Measurements from ENCODE around the gene PTH1R. TPM values are rescaled to one million over a fixed set of nuclear protein-coding genes. Genes with fewer than 3 reads are reported as not detected.

The PTH1R gene
- total RNA-seq, 1 experiment from 2014 or later = not detected

DNA sequence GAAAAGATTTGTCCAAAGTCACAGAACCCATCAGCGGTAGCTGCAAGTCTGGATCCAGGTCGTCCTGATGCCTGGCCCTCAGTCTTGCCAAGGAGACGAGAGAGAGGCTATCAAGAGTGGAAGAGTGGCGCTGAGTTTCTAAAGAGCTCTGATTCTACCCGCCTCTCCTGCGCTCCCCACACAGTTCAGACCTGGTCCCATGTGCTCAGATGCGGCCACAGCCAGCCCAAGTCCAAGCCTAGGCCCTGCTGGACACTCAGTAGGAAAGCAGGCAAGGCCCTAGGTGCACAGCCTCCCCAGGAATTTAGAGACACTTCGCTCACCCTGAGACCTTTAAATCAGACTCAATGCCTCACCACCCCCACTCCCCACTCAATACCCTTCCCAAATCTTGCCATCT, 66.7 kb downstream of the PTH1R start:
- peak; percentile 40 for DNase-seq (ENCODE audit: low spot score)

DNA sequence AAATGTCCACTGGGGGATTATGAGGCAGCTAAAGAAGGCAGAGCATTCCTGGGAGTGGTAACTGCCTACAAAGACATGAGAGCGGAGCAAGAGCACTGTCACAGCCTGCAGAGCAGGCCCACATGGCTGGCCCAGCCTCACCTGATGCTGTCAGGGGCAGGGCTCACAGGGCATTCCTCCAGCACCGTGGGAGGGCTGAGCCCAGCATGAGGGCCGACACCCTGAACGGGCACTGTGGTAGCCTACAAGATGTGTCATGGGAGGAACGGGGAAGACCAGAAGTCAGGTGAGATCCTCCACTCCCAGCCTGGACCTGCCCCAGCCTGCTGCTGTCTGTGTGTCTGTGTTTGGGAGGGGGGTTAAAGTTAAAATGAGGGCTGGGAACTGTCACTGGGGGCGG, 68.9 kb downstream of the PTH1R start:
- peak; percentile 26 for DNase-seq (ENCODE audit: low spot score)

DNA sequence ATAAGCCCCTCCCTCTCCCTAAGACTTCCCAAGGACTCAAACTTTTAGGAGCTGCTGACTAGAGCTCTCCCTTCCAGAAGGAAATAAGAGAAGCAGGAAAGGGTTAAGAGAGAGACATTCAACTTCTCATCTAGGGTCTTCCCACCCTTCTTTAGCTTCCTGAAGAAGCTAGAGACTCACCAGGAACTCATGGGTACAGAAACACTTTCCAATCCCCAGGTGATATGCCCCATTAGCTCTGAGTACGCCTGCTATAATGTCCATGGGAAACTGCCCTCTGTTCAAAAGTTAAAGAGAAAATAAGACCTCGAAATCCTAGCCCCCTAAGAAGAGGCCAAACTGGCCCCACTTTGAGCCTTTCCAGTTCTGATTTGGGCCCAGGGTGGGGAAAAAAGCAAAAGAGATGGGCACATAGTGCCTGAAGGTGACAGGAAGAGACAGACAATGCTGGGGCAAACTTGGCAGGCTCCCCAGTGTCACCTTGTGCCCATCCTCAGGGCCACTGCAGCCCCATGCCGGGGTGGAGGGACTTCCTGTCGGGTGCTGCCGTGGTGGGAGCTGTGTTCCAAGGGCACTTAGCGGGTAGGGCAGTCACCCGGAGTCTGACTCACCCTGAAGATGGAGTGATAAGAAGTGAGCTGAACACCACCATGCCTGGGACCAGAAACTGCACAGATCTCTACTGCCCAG, 69.5 kb downstream of the PTH1R start:
- DNase-seq (ENCODE audit: low spot score) = peak; percentile 34

DNA sequence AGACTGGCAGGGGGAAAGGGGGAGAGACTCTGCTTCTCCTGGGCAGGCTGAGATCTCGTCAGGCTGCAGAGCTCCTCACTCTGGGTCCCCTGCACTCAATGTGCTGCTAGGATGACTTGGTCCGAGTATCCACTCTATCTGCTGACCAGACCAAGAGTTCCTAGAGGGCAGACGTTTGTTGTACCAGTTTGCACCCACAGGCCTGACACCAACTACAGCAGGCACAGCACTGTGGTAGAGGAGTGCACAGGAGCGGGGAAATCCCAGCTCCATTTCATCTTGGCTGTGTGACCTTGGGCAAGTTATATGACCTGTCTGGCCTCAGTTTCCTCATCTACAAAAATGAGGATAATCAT, 70.0 kb downstream of the PTH1R start:
- DNase-seq (ENCODE audit: low spot score) = no peak

DNA sequence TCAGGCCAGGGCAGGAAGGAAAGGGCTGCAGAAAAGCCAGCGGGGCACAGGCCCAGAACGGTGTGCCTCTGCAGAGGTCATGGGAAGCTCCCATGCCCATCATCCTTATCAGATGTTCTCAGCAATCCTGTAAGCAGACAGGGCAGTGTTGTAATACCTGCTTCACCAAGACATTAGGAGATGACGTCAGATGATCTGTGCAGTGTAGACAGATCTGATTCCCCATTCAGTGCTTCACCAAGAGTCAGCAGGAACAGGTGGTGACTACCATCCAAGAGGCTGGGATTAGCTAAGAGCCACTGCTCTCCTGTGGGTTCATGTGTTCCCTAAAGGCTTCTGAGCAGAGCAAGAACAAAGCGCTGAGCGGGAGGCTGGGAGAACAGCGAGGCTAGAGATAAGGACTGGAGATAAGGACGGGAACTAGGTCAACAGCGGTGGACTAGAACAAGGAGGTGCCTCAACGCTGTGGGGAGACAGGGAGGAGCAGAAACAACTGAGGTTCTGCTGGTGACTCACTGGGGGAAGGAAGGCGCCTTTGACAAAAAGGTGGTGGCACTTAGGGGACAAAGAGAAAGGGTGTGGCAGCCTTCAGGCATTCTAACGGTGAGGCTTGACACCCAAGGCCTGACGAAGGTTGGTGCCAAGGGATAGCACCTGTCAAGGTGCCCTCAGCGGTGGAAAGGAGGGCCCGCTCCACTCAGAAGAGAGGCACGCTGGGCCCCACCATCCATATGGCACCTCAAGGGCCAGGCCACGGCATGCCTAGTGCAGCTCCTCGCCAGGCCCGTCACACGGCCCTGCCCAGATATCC, 70.7 kb downstream of the PTH1R start:
- peak; percentile 76 for DNase-seq (ENCODE audit: low spot score)

DNA sequence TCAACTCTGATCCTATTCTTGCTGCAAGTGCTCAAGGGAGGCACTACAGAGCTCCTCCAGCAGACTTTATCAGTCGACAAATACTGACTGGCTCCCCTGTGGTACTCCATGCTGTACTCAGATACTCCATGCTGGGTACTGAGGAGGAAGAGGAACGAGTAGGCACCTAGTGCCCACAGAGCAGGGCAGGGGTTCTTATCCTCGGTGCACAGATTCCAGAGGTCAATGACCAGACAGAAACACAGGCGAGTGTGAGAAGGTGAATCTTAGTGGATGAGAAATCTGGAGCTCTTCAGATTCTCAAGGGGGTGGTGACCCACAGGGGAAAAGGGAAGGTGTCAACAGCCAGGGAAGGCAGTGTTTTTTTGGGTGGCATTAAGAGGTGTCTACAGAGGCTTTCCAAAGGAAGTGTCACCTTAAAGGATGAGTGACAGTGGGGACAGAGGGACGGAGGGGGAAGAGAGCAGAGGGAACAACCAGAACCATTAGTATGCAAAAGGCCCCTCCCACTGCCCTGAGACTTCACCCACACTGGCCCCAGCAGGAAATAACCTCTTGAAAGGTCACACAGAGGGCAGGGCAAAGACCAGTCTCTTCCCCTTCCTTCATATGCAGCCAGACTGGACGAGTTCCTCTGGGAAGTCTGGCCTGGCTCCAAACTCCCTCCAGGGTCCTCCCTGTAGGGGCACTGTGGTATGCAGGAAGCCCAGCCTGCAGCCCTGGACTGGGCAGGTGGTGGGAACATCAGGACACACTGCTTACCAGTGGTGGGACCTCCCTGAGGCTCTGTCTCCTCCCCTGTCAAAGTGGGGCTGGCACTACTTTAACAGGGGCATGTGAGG, 71.5 kb downstream of the PTH1R start:
- DNase-seq (ENCODE audit: low spot score) = peak; percentile 42

DNA sequence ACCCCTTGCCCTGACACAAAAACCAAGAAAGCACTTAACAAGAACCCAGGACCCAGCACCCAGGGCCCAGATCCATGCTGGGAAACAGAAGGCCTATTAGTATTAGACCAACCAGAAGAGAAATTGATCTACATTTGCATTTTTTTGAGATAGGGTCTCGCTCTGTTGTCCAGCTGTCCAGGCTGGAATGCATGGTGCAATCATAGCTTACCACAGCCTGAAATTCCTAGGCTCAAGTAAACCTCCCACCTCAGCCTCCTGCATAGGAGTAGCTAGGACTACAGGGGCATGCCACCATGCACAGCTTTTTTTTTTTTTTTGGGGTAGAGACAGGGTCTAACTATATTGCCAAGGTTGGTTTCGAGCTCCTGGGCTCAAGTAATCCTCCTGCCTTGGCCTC, 72.7 kb downstream of the PTH1R start:
- DNase-seq (ENCODE audit: low spot score) = no peak

DNA sequence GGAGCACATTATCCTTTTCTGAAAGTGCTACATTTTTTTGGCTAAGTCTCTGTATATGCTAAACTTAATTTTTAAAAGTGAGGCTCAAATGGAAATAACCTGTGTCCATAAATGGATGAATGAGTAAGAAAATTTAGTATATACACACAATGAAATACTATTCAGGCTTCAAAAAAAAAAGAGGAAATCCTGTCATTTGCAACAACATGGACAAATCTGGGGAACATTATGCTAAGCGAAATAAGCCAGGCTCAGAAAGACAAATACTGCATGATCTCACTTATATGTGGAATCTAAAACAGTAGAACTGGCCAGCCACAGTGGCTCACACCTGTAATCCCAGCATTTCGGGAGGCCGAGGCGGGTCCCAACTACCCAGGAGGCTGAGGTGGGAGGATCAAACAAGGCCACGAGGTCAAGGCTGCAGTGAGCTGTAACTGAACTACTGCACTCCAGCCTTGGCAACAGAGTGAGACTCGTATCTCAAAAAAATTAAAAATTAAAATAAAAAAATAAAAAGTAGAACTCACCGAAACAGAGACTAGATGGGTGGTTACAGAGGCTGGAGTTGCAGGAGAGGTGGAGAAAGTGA, 73.2 kb downstream of the PTH1R start:
- DNase-seq (ENCODE audit: low spot score) = no peak

DNA sequence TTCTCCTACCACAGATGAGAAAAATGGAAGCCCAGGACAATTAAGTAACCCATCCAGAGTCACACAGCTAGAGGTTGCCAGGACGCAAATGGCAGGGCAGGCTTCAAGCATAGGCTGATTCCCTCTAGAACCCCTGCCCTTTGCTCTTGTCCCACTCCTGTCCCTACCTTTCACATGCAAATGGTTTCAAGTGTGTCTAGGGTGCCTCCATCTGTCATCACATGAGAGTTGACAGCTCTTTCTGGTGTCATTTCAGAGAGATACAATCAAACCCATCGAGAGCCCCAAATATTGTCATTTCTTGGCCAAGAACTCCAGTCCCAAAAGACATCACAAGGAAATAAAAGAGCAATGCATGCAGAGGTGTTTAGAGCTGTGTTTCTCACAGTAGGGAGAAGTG, 75.3 kb downstream of the PTH1R start:
- DNase-seq (ENCODE audit: low spot score) = no peak

Small RNAs within 50 kb of the gene (small RNA-seq; reads per million reads assigned to genes)
- not detected for gene AC109583.2

Other genes with a start within 250 kb of the PTH1R start
- gene ALS2CL, start 184.0 kb upstream of the PTH1R start, total RNA-seq (2014; rRNA removed; shearing (Covaris generic)) = 13.2 and 14.9 TPM in 2 replicates
- gene TMIE, start 176.3 kb upstream of the PTH1R start, total RNA-seq (2014; rRNA removed; shearing (Covaris generic)) = 0.16 and 0.18 TPM in 2 replicates
- not detected in 2 replicates for gene PRSS50, start 159.9 kb upstream of the PTH1R start, total RNA-seq (2014; rRNA removed; shearing (Covaris generic))
- not detected in 2 replicates for gene MYL3, start 14.3 kb upstream of the PTH1R start, total RNA-seq (2014; rRNA removed; shearing (Covaris generic))
- gene CCDC12, start 99.0 kb downstream of the PTH1R start, total RNA-seq (2014; rRNA removed; shearing (Covaris generic)) = 38.2 and 39.4 TPM in 2 replicates
- gene NBEAL2, start 101.9 kb downstream of the PTH1R start, total RNA-seq (2014; rRNA removed; shearing (Covaris generic)) = 154 and 168 TPM in 2 replicates